Activated naive CD4-positive, alpha-beta T cell treated with anti-CD3 and anti-CD28 coated beads for 36 hours (primary cell): Measurements from ENCODE around the gene GAGE12F. TPM values are rescaled to one million over a fixed set of nuclear protein-coding genes. Genes with fewer than 3 reads are reported as not detected.

Experiments
- CTCF ChIA-PET: fragments of 350-600 bp; sonication (Branson Sonifier 250); formaldehyde crosslinking; loops from one replicate; lab custom pipeline; 2021; ENCODE audit warnings: antibody characterized with exemption; lab: Charles Lee
- DNase-seq: peaks from one replicate; pipeline ENCODE4 v3.0.0-alpha.2; 2020
- H3K27ac Mint-ChIP-seq: one replicate; pipeline ENCODE4 v1.8.0; 2021; ENCODE audit warnings: mild to moderate bottlenecking, mixed read lengths
- H3K27me3 Mint-ChIP-seq: one replicate; pipeline ENCODE4 v1.8.0; 2021; ENCODE audit warnings: low read depth, mixed read lengths
- H3K36me3 Mint-ChIP-seq: one replicate; pipeline ENCODE4 v1.8.0; 2021; ENCODE audit warnings: low read depth, mixed read lengths
- H3K4me1 Mint-ChIP-seq: one replicate; pipeline ENCODE4 v1.8.0; 2021; ENCODE audit warnings: low read depth, mixed read lengths
- H3K4me3 Mint-ChIP-seq: one replicate; pipeline ENCODE4 v1.8.0; 2021; ENCODE audit warnings: mild to moderate bottlenecking, moderate library complexity, mixed read lengths
- H3K9me3 Mint-ChIP-seq: one replicate; pipeline ENCODE4 v1.8.0; 2021; ENCODE audit warnings: mixed read lengths
- intact Hi-C: fragments of 100-400 bp; cut with micrococcal nuclease; formaldehyde crosslinking; loops from one replicate; pipeline ENCODE4 v1.15.1; 2023
- total RNA-seq, 2 experiments: library from RNA; stranded (reverse); gene quantifications; one replicate each; pipeline ENCODE4 v1.2.3, GENCODE V29; 2021

GAGE12F gene
- total RNA-seq, 2 experiments from 2014 or later = not detected

DNA sequence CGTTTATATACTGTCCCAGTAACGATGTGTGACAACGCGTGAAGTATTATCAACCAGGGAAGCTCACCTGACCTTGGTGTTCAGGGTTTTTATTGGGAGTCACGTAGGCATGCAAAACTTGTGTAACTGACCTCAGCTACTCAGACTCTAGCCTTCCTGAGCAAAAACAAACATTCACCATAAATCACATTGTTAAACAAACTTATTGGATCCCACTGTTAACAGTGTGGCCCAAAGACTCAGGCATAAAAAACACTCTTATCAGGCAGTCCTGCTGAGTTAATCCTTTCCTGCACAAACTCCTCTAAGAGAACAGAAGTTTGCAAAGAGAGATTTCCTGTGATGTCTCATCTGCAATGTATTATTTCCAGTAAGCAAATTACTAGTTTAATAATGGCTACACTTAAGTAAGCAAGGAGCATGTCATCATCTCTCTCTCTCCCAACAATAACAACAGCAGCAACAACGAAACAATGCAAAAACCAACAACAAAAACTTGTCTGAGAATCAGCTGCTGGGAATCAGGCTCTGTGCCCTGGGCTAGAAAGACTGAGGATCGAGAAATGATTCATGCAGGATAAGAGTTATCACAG, 50.2 kb downstream of the GAGE12F start:
- Mint-ChIP-seq H3K36me3 (no peaks in the 10 kb centered on the region), H3K27ac (no peak overlapping the region)
- CTCF ChIA-PET = no interaction called here

More for the DNA sequence above, 50.2 kb downstream of the GAGE12F start:
- no peaks in the 10 kb centered on the region for H3K27me3 Mint-ChIP-seq
- H3K9me3 Mint-ChIP-seq = no peaks in the 10 kb centered on the region
- intact Hi-C loops = no loop called here
- no peak for DNase-seq
- no peaks in the 10 kb centered on the region for H3K4me1 Mint-ChIP-seq
- no peak overlapping the region for H3K4me3 Mint-ChIP-seq

Other genes with a start within 250 kb of the GAGE12F start
- not detected for gene GAGE12J, start 238.8 kb upstream of the GAGE12F start, total RNA-seq
- gene GAGE13, start 229.3 kb upstream of the GAGE12F start, total RNA-seq = not detected
- gene GAGE12C, start 28.7 kb upstream of the GAGE12F start, total RNA-seq = not detected
- gene GAGE12D, start 19.1 kb upstream of the GAGE12F start, total RNA-seq = not detected
- gene GAGE12E, start 9.6 kb upstream of the GAGE12F start, total RNA-seq = not detected
- not detected for gene GAGE12G, start 9.6 kb downstream of the GAGE12F start, total RNA-seq
- gene GAGE12H, start 19.1 kb downstream of the GAGE12F start, total RNA-seq = not detected
- gene GAGE2A, start 28.7 kb downstream of the GAGE12F start, total RNA-seq = not detected
- not detected for gene GAGE1, start 38.2 kb downstream of the GAGE12F start, total RNA-seq
- gene PAGE1, start 135.1 kb downstream of the GAGE12F start, total RNA-seq = not detected